ENCODE measurements around the gene PIAS4. TPM values are rescaled to one million over a fixed set of nuclear protein-coding genes. Genes with fewer than 3 reads are reported as not detected.

PIAS4 gene
- total RNA-seq, 2 donors from 2014 or later, result 39.4 to 58.6 TPM

- no peaks in the 10 kb centered on the region for H3K9me3 Mint-ChIP-seq
- H3K4me1 Mint-ChIP-seq (ENCODE audit: low read depth in 2 of 2), result peaks cover 5 to 16% of the 10 kb centered on the region in 2 donors
- DNase-seq (ENCODE audit: low spot score) (no peak), ATAC-seq (no peak)
- H3K36me3 Mint-ChIP-seq, result no peaks in the 10 kb centered on the region
- H3K27me3 Mint-ChIP-seq, result no peaks in the 10 kb centered on the region
- H3K4me3 Mint-ChIP-seq, result no peak overlapping the region
- no peak overlapping the region for H3K27ac Mint-ChIP-seq
These were observed 8.3 kb downstream of the PIAS4 start for GRCh38 chr19:4015705-4016402.

GRCh38 chr19:4016486-4016885 is 8.9 kb downstream of the PIAS4 start:
- Mint-ChIP-seq H3K9me3 (no peaks in the 10 kb centered on the region), H3K27me3 (no peaks in the 10 kb centered on the region), H3K36me3 (no peaks in the 10 kb centered on the region), H3K4me3 (no peak overlapping the region), H3K4me1 (ENCODE audit: low read depth in 2 of 2) (peaks cover 0 to 12% of the 10 kb centered on the region in 2 donors), H3K27ac (no peak overlapping the region)
- no peak for DNase-seq (ENCODE audit: low spot score)
- no peak for ATAC-seq

GRCh38 chr19:4016903-4017638 is 9.5 kb downstream of the PIAS4 start:
- no peaks in the 10 kb centered on the region for H3K9me3 Mint-ChIP-seq
- no peak overlapping the region for H3K27ac Mint-ChIP-seq
- no peaks in the 10 kb centered on the region for H3K36me3 Mint-ChIP-seq

GRCh38 chr19:4018140-4018613 is 10.6 kb downstream of the PIAS4 start:
- peak overlapping the region in 1 of 2 donors; percentile 60 for H3K27ac Mint-ChIP-seq

More at GRCh38 chr19:4016903-4017638, 9.5 kb downstream of the PIAS4 start:
- no peak overlapping the region for H3K4me3 Mint-ChIP-seq
- DNase-seq (ENCODE audit: low spot score) (no peak), ATAC-seq (no peak)
- peaks cover 0 to 14% of the 10 kb centered on the region in 2 donors for H3K4me1 Mint-ChIP-seq (ENCODE audit: low read depth in 2 of 2)
- H3K27me3 Mint-ChIP-seq, result no peaks in the 10 kb centered on the region

GRCh38 chr19:4018775-4019504 is 11.4 kb downstream of the PIAS4 start:
- H3K27me3 Mint-ChIP-seq, result no peaks in the 10 kb centered on the region
- peaks cover 0 to 10% of the 10 kb centered on the region in 2 donors for H3K4me1 Mint-ChIP-seq (ENCODE audit: low read depth in 2 of 2)
- no peaks in the 10 kb centered on the region for H3K36me3 Mint-ChIP-seq
- no peaks in the 10 kb centered on the region for H3K9me3 Mint-ChIP-seq
- no peak overlapping the region for H3K4me3 Mint-ChIP-seq
- DNase-seq (ENCODE audit: low spot score) (no peak), ATAC-seq (no peak)
- H3K27ac Mint-ChIP-seq, result peak overlapping the region in 1 of 2 donors; percentile 60

More at GRCh38 chr19:4018140-4018613, 10.6 kb downstream of the PIAS4 start:
- Mint-ChIP-seq H3K36me3 (no peaks in the 10 kb centered on the region), H3K4me1 (ENCODE audit: low read depth in 2 of 2) (peaks cover 0 to 10% of the 10 kb centered on the region in 2 donors), H3K9me3 (no peaks in the 10 kb centered on the region), H3K27me3 (no peaks in the 10 kb centered on the region), H3K4me3 (no peak overlapping the region)
- DNase-seq (ENCODE audit: low spot score) (no peak), ATAC-seq (no peak)

- ATAC-seq (peak in 1 of 2 donors; percentile 11), DNase-seq (ENCODE audit: low spot score) (no peak)
- Mint-ChIP-seq H3K9me3 (no peaks in the 10 kb centered on the region), H3K36me3 (no peaks in the 10 kb centered on the region), H3K27ac (no peak overlapping the region), H3K27me3 (no peaks in the 10 kb centered on the region), H3K4me3 (no peak overlapping the region), H3K4me1 (ENCODE audit: low read depth in 2 of 2) (peaks cover 0 to 10% of the 10 kb centered on the region in 2 donors)
These were observed 12.0 kb downstream of the PIAS4 start for GRCh38 chr19:4019578-4019977.

- no peak for ATAC-seq
- Mint-ChIP-seq H3K4me3 (no peak overlapping the region), H3K9me3 (no peaks in the 10 kb centered on the region), H3K27me3 (no peaks in the 10 kb centered on the region), H3K36me3 (no peaks in the 10 kb centered on the region), H3K27ac (no peak overlapping the region), H3K4me1 (ENCODE audit: low read depth in 2 of 2) (peaks cover 0 to 3% of the 10 kb centered on the region in 2 donors)
- DNase-seq (ENCODE audit: low spot score), result no peak
These were observed 16.3 kb downstream of the PIAS4 start for GRCh38 chr19:4023600-4024398.

GRCh38 chr19:4025317-4025716 is 17.8 kb downstream of the PIAS4 start:
- H3K9me3 Mint-ChIP-seq, result no peaks in the 10 kb centered on the region
- H3K27ac Mint-ChIP-seq, result no peak overlapping the region
- ATAC-seq, result no peak
- no peak overlapping the region for H3K4me3 Mint-ChIP-seq
- no peaks in the 10 kb centered on the region for H3K27me3 Mint-ChIP-seq
- no peak for DNase-seq (ENCODE audit: low spot score)
- H3K4me1 Mint-ChIP-seq (ENCODE audit: low read depth in 2 of 2), result peaks cover 0 to 3% of the 10 kb centered on the region in 2 donors
- no peaks in the 10 kb centered on the region for H3K36me3 Mint-ChIP-seq

- Mint-ChIP-seq H3K4me1 (ENCODE audit: low read depth in 2 of 2) (peaks cover 0 to under 1% of the 10 kb centered on the region in 2 donors), H3K27ac (no peak overlapping the region), H3K36me3 (no peaks in the 10 kb centered on the region), H3K4me3 (no peak overlapping the region), H3K27me3 (no peaks in the 10 kb centered on the region), H3K9me3 (no peaks in the 10 kb centered on the region)
- no peak for ATAC-seq
- DNase-seq (ENCODE audit: low spot score), result no peak
These were observed 19.6 kb downstream of the PIAS4 start for GRCh38 chr19:4027146-4027545.

GRCh38 chr19:4028334-4029246 is 21.1 kb downstream of the PIAS4 start:
- Mint-ChIP-seq H3K4me1 (ENCODE audit: low read depth in 2 of 2) (no peaks in the 10 kb centered on the region), H3K4me3 (no peak overlapping the region), H3K36me3 (no peaks in the 10 kb centered on the region), H3K9me3 (no peaks in the 10 kb centered on the region), H3K27me3 (no peaks in the 10 kb centered on the region), H3K27ac (no peak overlapping the region)
- no peak for DNase-seq (ENCODE audit: low spot score)
- no peak for ATAC-seq

- no peak for DNase-seq (ENCODE audit: low spot score)
- Mint-ChIP-seq H3K36me3 (no peaks in the 10 kb centered on the region), H3K9me3 (no peaks in the 10 kb centered on the region), H3K4me3 (no peak overlapping the region), H3K4me1 (ENCODE audit: low read depth in 2 of 2) (no peaks in the 10 kb centered on the region), H3K27ac (no peak overlapping the region), H3K27me3 (no peaks in the 10 kb centered on the region)
- no peak for ATAC-seq
These were observed 21.7 kb downstream of the PIAS4 start for GRCh38 chr19:4029247-4029614.

- H3K27ac Mint-ChIP-seq, result no peak overlapping the region
- no peaks in the 10 kb centered on the region for H3K4me1 Mint-ChIP-seq (ENCODE audit: low read depth in 2 of 2)
- DNase-seq (ENCODE audit: low spot score), result no peak
These were observed 23.0 kb downstream of the PIAS4 start for GRCh38 chr19:4030552-4030951.

More at GRCh38 chr19:4030552-4030951, 23.0 kb downstream of the PIAS4 start:
- no peak overlapping the region for H3K4me3 Mint-ChIP-seq
- no peak for ATAC-seq
- no peaks in the 10 kb centered on the region for H3K9me3 Mint-ChIP-seq
- no peaks in the 10 kb centered on the region for H3K36me3 Mint-ChIP-seq
- no peaks in the 10 kb centered on the region for H3K27me3 Mint-ChIP-seq

Measured in natural killer cell treated with Interleukin-12 subunit alpha and Interleukin-12 subunit beta and Interleukin-15 and Interleukin-18, amount 100 ng/mL, for 72 hours (primary cell).